ENCODE results near the gene CREB5. TPM values are rescaled to one million over a fixed set of nuclear protein-coding genes. Genes with fewer than 3 reads are reported as not detected.

CREB5 gene
- total and polyA plus RNA-seq, 10 donors: 0.88 to 56.8 (median 23.5) TPM

- TF ChIP-seq CTCF (IDR thresholded peaks at IDR 0.05 in 8 of 11, conservative IDR thresholded peaks at IDR 0.05 in 3 of 11): no peak
- TF ChIP-seq POLR2AphosphoS5 (IDR thresholded peaks at IDR 0.05): no peak
- TF ChIP-seq POLR2A (IDR thresholded peaks at IDR 0.05): no peak
- WGBS, 5 donors: 44 to 65% (median 51%) methylated on average over 2 of the region's 2 CpGs
- Histone ChIP-seq H3K36me3 (no peaks in the 10 kb centered on the region), H3K9me3 (no peaks in the 10 kb centered on the region), H3K27ac (no peak overlapping the region), H3K4me1 (no peaks in the 10 kb centered on the region), H3K27me3 (replicated peaks in 1 of 7) (peaks cover 0 to 13% (median 5%) of the 10 kb centered on the region in 7 donors), H3K4me3 (no peak overlapping the region)
- intact Hi-C loops (cut with DNase I; ENCODE audit: low total_unique reads): no loop called here
- no peak for DNase-seq
Measured at GRCh38 chr7:28433039-28433438, 20.7 kb downstream of the CREB5 start.

GRCh38 chr7:28433699-28434219 is 21.4 kb downstream of the CREB5 start:
- Histone ChIP-seq H3K27ac (no peak overlapping the region), H3K4me3 (no peak overlapping the region), H3K36me3 (no peaks in the 10 kb centered on the region), H3K27me3 (replicated peaks in 1 of 7) (peaks cover 0 to 13% (median 5%) of the 10 kb centered on the region in 7 donors), H3K4me1 (no peaks in the 10 kb centered on the region), H3K9me3 (no peaks in the 10 kb centered on the region)
- DNase-seq: no peak
- WGBS, 5 donors: 11 to 23% (median 15%) methylated on average over 4 of the region's 4 CpGs
- TF ChIP-seq POLR2A (IDR thresholded peaks at IDR 0.05) (no peak), POLR2AphosphoS5 (IDR thresholded peaks at IDR 0.05) (no peak), CTCF (IDR thresholded peaks at IDR 0.05 in 8 of 11, conservative IDR thresholded peaks at IDR 0.05 in 3 of 11) (no peak)
- intact Hi-C loops (cut with DNase I; ENCODE audit: low total_unique reads): no loop called here

GRCh38 chr7:28434510-28434909 is 22.2 kb downstream of the CREB5 start:
- no peak overlapping the region for H3K4me3 ChIP-seq
- TF ChIP-seq CTCF (IDR thresholded peaks at IDR 0.05 in 8 of 11, conservative IDR thresholded peaks at IDR 0.05 in 3 of 11) (no peak), POLR2A (IDR thresholded peaks at IDR 0.05) (no peak), POLR2AphosphoS5 (IDR thresholded peaks at IDR 0.05) (no peak)
- peaks cover 0 to 13% (median 5%) of the 10 kb centered on the region in 7 donors for H3K27me3 ChIP-seq (replicated peaks in 1 of 7)
- no peaks in the 10 kb centered on the region for H3K36me3 ChIP-seq
- H3K9me3 ChIP-seq: no peaks in the 10 kb centered on the region
- intact Hi-C loops (cut with DNase I; ENCODE audit: low total_unique reads): no loop called here
- no peaks in the 10 kb centered on the region for H3K4me1 ChIP-seq
- no peak for DNase-seq
- WGBS, 5 donors: 46 to 77% (median 61%) methylated on average over 1 of the region's 1 CpG
- no peak overlapping the region for H3K27ac ChIP-seq

- intact Hi-C loops (cut with DNase I; ENCODE audit: low total_unique reads): no loop called here
- 71 to 92% (median 79%) methylated on average over 4 of the region's 4 CpGs for WGBS, 5 donors
- Histone ChIP-seq H3K4me1 (no peaks in the 10 kb centered on the region), H3K9me3 (no peaks in the 10 kb centered on the region), H3K4me3 (no peak overlapping the region), H3K27ac (no peak overlapping the region), H3K27me3 (replicated peaks in 1 of 7) (peaks cover 0 to 13% (median 5%) of the 10 kb centered on the region in 7 donors), H3K36me3 (no peaks in the 10 kb centered on the region)
- no peak for DNase-seq
- no peak for TF ChIP-seq POLR2A (IDR thresholded peaks at IDR 0.05)
- no peak for TF ChIP-seq POLR2AphosphoS5 (IDR thresholded peaks at IDR 0.05)
- TF ChIP-seq CTCF (IDR thresholded peaks at IDR 0.05 in 8 of 11, conservative IDR thresholded peaks at IDR 0.05 in 3 of 11): no peak
Measured at GRCh38 chr7:28435152-28435551, 22.8 kb downstream of the CREB5 start.

All from spleen (tissue), 11 donors.